Measurements from ENCODE around the gene RAB14.

- TF ChIP-seq CTCF (IDR thresholded peaks at IDR 0.05): no peak
- no peak for TF ChIP-seq EP300 (IDR thresholded peaks at IDR 0.05; ENCODE audit: low read depth)
- TF ChIP-seq POLR2AphosphoS5 (IDR thresholded peaks at IDR 0.05): no peak
Observed at GRCh38 chr9:121157939-121158338, 43.7 kb downstream of the RAB14 start.

All from transverse colon (tissue), 4 donors.